GM10266 (cell line): ENCODE results near the gene MAP7.

Experiments used
- DNase-seq: peaks from one replicate; pipeline ENCODE4 v3.0.0; 2012; ENCODE audit errors: extremely low spot score
- TF ChIP-seq, protein P1 (sequence below): IDR thresholded peaks from 2 replicates; pipeline ENCODE4 v1.5.1; 2012; ENCODE audit warnings: mild to moderate bottlenecking, low read depth; ENCODE audit not compliant: control insufficient read depth, insufficient read depth; ENCODE audit errors: missing control alignments

MAP7 gene

DNA sequence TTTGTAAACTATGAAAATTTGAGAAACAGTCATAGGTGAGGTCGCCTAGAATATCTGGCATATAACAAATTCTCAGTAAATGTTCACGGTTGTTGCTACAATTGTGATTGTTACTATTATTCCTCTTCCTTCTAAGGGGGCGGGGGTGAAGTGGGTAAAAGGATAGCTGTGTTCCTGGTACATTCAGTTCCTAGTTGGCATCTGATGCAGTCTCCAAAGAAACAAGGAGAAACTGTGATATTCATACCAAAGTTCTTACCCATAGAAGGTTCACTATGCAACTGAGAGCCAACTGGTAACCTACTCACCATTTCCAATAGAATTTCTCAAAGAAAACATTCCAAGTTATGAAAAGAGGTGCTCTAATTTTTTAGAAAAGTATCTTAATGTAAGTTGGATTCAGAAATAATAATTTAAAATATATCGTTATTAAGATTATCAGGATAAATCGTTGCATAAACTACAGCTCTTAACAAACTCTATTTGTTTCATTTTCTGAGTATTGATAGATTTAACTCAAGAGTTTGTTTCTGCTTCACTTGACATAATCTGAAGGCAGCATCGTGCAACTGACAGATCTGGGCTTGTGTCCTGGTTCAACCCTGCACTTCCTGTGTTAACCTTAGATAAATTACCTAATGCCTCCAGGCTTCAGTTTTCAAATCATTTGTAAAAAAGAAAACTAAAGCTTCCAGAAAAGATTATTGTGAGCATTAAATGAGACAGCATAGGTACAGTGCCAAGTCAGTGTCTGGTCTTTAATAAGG is 13.3 kb upstream of the MAP7 start:
- TF ChIP-seq, protein P1, sequence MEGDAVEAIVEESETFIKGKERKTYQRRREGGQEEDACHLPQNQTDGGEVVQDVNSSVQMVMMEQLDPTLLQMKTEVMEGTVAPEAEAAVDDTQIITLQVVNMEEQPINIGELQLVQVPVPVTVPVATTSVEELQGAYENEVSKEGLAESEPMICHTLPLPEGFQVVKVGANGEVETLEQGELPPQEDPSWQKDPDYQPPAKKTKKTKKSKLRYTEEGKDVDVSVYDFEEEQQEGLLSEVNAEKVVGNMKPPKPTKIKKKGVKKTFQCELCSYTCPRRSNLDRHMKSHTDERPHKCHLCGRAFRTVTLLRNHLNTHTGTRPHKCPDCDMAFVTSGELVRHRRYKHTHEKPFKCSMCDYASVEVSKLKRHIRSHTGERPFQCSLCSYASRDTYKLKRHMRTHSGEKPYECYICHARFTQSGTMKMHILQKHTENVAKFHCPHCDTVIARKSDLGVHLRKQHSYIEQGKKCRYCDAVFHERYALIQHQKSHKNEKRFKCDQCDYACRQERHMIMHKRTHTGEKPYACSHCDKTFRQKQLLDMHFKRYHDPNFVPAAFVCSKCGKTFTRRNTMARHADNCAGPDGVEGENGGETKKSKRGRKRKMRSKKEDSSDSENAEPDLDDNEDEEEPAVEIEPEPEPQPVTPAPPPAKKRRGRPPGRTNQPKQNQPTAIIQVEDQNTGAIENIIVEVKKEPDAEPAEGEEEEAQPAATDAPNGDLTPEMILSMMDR = no peak
- no peak for DNase-seq

DNA sequence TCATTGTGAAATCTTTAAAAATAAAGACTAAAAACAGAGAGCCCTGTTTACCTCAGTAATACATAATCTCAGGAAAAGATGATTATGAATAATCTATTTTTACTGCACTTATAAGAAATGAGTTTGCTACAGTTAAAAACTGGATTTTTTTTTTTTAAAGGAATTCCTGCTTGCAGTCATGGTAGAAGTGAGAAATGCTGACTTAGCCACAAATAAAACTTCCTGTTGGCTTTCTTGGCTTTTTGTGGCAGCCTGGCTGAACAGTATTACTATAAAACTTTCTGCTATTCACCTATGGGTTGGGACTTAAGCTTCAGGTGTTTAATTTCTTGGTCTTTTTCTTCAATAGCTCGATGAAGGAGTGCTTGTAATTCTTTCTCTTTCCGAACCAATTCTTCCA is 12.0 kb upstream of the MAP7 start:
- TF ChIP-seq, protein P1 = no peak
- no peak for DNase-seq

DNA sequence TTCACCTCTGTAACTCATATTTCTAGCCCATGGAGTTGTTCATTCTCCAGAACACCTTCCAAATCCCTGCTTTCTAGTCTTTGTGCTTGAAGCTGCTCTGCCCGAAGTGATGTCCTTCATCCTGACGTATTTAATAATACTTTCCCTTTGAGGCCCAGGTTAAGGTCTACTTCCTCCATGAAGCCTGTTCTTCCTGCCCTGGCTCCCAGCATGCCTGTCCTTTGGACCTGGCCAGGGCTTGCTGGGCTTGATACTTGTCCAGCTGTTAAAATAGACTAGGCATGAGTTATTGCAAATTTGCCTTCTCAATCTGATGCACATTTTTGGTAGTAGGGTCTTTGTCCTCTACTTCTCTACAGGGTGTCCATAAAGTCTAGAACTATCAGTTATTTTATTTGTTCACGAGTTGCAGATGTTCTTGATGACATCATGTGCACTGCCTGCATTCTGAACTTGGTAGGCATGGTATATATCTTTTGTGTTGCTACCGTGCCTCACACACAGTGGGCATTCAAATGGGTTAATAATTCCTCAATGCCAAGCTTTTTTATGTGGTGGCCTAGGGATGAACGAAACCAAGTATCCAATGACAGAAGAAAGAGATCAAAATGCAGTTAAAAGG is 3.1 kb upstream of the MAP7 start:
- DNase-seq = no peak
- TF ChIP-seq, protein P1 = no peak

DNA sequence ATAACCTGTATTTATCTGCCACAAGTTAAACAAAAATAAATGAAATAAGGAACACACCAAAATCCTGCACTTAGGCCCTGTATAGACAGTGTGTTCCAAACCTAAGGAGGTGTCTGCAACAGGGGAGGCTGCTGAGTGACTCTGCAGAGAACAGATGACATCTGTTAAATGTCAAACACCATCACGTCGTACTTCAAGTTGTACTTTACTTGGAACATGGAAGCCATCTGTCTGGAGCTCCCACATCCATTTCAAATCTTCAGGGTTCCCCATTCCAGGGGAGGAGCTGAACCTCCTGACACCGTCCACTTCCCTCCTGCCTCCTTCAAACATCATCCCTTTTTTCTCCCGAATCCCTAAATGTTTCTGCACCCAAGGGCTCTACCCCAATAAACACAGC is 1.8 kb upstream of the MAP7 start:
- DNase-seq = no peak
- TF ChIP-seq, protein P1 = no peak

GRCh38 chr6:136551103-136551502 is 881 bp upstream of the MAP7 start:
- DNase-seq = peak; percentile 29
- TF ChIP-seq, protein P1 = no peak

DNA sequence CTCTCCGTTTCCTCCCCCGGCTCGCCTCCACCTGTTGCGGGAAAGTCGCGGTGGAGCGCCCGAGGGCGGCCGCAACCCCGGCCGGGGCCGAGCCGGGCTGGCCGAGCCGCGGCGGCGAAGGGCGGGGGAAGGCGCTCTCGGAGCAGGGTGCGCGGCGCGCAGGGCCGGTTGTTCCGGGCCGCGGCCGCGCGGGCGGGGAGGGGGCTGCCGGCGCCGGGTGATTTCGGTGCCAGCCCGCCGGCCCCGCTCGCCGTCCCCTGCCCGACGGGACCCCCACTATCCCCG is 235 bp downstream of the MAP7 start:
- peak; percentile 73 for DNase-seq
- TF ChIP-seq, protein P1 = no peak

GRCh38 chr6:136549300-136550044 is 750 bp downstream of the MAP7 start:
- peak; percentile 23 for DNase-seq
- TF ChIP-seq, protein P1 = no peak
